Lower lobe of right lung (tissue), 2 donors: ENCODE results near the gene TTLL9. TPM values are rescaled to one million over a fixed set of nuclear protein-coding genes. Genes with fewer than 3 reads are reported as not detected.

Source experiments
- ATAC-seq, 2 donors: fragments of 200-7000 bp; cut with Tn5 transposase; one replicate each; pipeline ENCODE4 v1.9.1; 2020 to 2022; ENCODE audit warnings: mild to moderate bottlenecking in 2 of 2, moderate library complexity in 2 of 2
- DNase-seq: peaks from one replicate; pipeline ENCODE4 v3.0.0-alpha.2; 2020
- H3K27ac ChIP-seq: fragments of 200-600 bp; one replicate; pipeline ENCODE4 v1.8.0; 2022
- H3K27me3 ChIP-seq: fragments of 200-600 bp; one replicate; pipeline ENCODE4 v1.8.0; 2022; ENCODE audit warnings: low read depth
- H3K36me3 ChIP-seq: fragments of 200-600 bp; one replicate; pipeline ENCODE4 v1.8.0; 2022; ENCODE audit warnings: mild to moderate bottlenecking
- H3K4me1 ChIP-seq: fragments of 200-600 bp; one replicate; pipeline ENCODE4 v1.8.0; 2022
- H3K4me3 ChIP-seq: fragments of 200-600 bp; one replicate; pipeline ENCODE4 v1.8.0; 2022; ENCODE audit warnings: mild to moderate bottlenecking
- H3K9me3 ChIP-seq: fragments of 200-600 bp; one replicate; pipeline ENCODE4 v1.8.0; 2022
- CTCF ChIP-seq: fragments of 200-600 bp; IDR thresholded peaks from one replicate; pipeline ENCODE4 v1.8.0; 2022; ENCODE audit warnings: antibody characterized with exemption, mild to moderate bottlenecking
- intact Hi-C: fragments of 100-400 bp; cut with DNase I; formaldehyde crosslinking; loops from one replicate; pipeline ENCODE4 v1.11.0; 2022
- total RNA-seq: library from RNA; stranded (reverse); fragmentation: NEBNext Ultra II Directional; extraction: Animal tissue kit (Norgen Biotek cat#: 25700); gene quantifications from one replicate; pipeline ENCODE4 v1.2.1, GENCODE V29; 2021
- donor health status: DM: no; HTN: yes; CAD: no; lungs with severe emphysema.

The TTLL9 gene
- total RNA-seq, 1 donor from 2014 or later: 5.9 TPM

GRCh38 chr20:31972471-31973021 is 102.1 kb downstream of the TTLL9 start:
- no peaks in the 10 kb centered on the region for H3K9me3 ChIP-seq
- no peaks in the 10 kb centered on the region for H3K4me1 ChIP-seq
- no peak overlapping the region for H3K4me3 ChIP-seq
- no peaks in the 10 kb centered on the region for H3K36me3 ChIP-seq
- no peak for ATAC-seq
- peaks cover 26% of the 10 kb centered on the region for H3K27me3 ChIP-seq
- no peak for DNase-seq
- no peak overlapping the region for H3K27ac ChIP-seq
- intact Hi-C loops: no loop called here
- no peak for TF ChIP-seq CTCF

DNA sequence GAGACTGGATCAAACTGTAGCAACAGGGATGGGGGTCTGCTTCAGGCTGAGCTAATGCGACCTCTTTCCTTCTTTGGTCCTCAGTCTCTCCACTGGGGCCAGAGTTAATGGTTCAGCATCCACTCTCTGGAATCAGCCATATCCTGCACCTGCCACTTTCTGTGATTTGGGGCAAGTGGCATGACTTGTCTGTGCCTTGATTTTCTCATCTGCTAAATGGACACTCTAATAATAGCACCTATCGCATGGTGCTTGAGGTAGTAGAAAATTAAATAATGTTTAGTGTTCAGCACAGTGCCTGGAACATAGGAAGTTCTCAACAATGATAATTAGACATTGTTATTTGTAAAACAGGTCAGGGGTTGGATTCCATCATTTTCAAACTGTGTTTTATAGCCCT is 103.9 kb downstream of the TTLL9 start:
- no peaks in the 10 kb centered on the region for H3K9me3 ChIP-seq
- H3K27me3 ChIP-seq: peaks cover 10% of the 10 kb centered on the region
- H3K36me3 ChIP-seq: no peaks in the 10 kb centered on the region
- ATAC-seq: no peak
- no peak for TF ChIP-seq CTCF
- no peaks in the 10 kb centered on the region for H3K4me1 ChIP-seq
- intact Hi-C loops: no loop called here
- no peak for DNase-seq
- H3K4me3 ChIP-seq: no peak overlapping the region
- H3K27ac ChIP-seq: no peak overlapping the region

DNA sequence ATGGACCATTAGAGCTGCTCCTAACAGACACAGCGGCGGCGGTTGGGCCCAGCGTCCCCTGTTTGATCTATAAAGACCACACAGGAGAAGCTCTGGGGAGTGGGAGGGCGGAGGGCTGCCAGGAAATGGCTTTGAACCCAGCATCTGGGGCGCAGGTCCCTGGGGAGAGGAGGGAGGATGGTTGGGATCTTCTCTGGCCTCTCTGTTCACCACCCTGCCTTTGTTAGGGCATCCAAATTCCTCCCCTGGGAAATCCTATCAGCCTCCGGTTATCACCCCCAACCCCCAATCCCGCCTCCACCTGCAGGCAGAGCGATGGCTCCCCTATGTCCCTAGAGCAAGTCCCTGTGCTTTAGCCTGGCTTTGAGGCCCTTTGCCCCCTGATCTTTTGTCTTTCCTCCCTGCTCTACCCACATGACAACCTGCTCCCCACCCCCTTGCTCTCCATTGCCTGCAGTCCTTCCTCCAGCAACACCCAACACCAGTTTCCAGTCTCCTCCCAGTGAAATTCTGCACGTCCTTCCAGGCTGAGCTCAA is 104.6 kb downstream of the TTLL9 start:
- TF ChIP-seq CTCF: no peak
- intact Hi-C loops: no loop called here
- ATAC-seq (no peak), DNase-seq (no peak)
- Histone ChIP-seq H3K4me3 (no peak overlapping the region), H3K27ac (no peak overlapping the region), H3K9me3 (no peaks in the 10 kb centered on the region), H3K27me3 (peaks cover 9% of the 10 kb centered on the region), H3K36me3 (no peaks in the 10 kb centered on the region), H3K4me1 (no peaks in the 10 kb centered on the region)

DNA sequence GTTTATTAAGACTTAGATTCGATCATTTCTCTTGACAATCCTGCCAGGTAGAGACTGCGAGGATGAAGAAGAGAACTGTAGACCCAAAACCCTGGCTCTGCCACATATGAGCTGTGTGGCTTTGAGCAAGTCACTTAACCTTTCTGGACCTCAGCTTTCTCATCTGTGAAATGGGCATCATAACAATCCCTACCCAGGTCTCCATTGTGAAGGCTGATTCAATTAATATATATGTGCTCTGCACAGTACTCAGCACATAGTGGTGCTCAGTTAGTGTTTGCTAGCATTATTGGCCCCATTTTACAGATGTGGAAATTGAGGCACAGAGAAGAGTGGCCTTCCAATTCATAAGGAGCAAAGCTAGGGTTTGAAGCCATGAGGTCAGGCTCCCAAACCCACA is 105.4 kb downstream of the TTLL9 start:
- H3K4me1 ChIP-seq: no peaks in the 10 kb centered on the region
- DNase-seq: no peak
- intact Hi-C loops: no loop called here

GRCh38 chr20:31977080-31977479 is 106.6 kb downstream of the TTLL9 start:
- Histone ChIP-seq H3K9me3 (no peaks in the 10 kb centered on the region), H3K36me3 (no peaks in the 10 kb centered on the region), H3K27ac (no peak overlapping the region), H3K4me1 (no peaks in the 10 kb centered on the region), H3K4me3 (no peak overlapping the region), H3K27me3 (peaks cover 9% of the 10 kb centered on the region)
- intact Hi-C loops: no loop called here
- no peak for TF ChIP-seq CTCF
- DNase-seq (no peak), ATAC-seq (no peak)

More for the DNA sequence above, 105.4 kb downstream of the TTLL9 start:
- Histone ChIP-seq H3K36me3 (no peaks in the 10 kb centered on the region), H3K4me3 (no peak overlapping the region), H3K27ac (no peak overlapping the region), H3K9me3 (no peaks in the 10 kb centered on the region), H3K27me3 (peaks cover 9% of the 10 kb centered on the region)
- no peak for TF ChIP-seq CTCF
- ATAC-seq: no peak
